Nephron progenitor cell (in vitro differentiated cells): Measurements from ENCODE around the gene TMEM217.

ENCODE experiments used
- DNase-seq: peaks from one replicate; pipeline ENCODE4 v3.0.0; 2021
- H3K27ac Mint-ChIP-seq: 2 replicates; pipeline ENCODE4 v1.8.0; 2021; ENCODE audit warnings: mild to moderate bottlenecking, moderate library complexity, mixed read lengths
- H3K27me3 Mint-ChIP-seq: 2 replicates; pipeline ENCODE4 v1.8.0; 2021; ENCODE audit warnings: mild to moderate bottlenecking, low read depth, mixed read lengths; ENCODE audit not compliant: poor library complexity
- H3K36me3 Mint-ChIP-seq: 2 replicates; pipeline ENCODE4 v1.8.0; 2021; ENCODE audit warnings: low read depth, mixed read lengths
- H3K4me1 Mint-ChIP-seq: 2 replicates; pipeline ENCODE4 v1.8.0; 2021; ENCODE audit warnings: mixed read lengths
- H3K4me3 Mint-ChIP-seq: 2 replicates; pipeline ENCODE4 v1.8.0; 2021; ENCODE audit warnings: mild to moderate bottlenecking, moderate library complexity, mixed read lengths
- H3K9me3 Mint-ChIP-seq: 2 replicates; pipeline ENCODE4 v1.8.0; 2021; ENCODE audit warnings: mild to moderate bottlenecking, moderate library complexity, mixed read lengths
- TF ChIP-seq, protein P1 (sequence below): fragments of 200-600 bp; sonication (generic); IDR thresholded peaks from 2 replicates; pipeline ENCODE4 v1.5.0; 2021; ENCODE audit warnings: antibody characterized with exemption

TMEM217 gene

DNA sequence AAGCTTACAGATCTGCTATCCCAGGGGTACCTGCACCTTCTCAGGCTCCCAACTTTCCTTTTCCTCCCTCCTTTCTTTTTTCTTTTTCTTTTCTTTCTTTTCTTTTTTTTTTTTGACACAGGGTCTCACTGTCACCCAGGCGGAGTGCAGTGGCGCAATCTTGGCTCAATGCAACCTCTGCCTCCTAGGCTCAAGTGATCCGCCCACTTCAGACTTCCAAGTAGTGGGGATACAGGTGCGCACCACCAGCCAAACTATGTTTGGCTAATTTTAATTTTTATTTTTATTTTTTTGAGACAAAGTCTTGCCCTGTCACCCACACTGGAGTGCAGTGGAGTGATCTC, 52.0 kb downstream of the TMEM217 start:
- peaks cover 23% of the 10 kb centered on the region for H3K4me1 Mint-ChIP-seq
- TF ChIP-seq, protein P1, sequence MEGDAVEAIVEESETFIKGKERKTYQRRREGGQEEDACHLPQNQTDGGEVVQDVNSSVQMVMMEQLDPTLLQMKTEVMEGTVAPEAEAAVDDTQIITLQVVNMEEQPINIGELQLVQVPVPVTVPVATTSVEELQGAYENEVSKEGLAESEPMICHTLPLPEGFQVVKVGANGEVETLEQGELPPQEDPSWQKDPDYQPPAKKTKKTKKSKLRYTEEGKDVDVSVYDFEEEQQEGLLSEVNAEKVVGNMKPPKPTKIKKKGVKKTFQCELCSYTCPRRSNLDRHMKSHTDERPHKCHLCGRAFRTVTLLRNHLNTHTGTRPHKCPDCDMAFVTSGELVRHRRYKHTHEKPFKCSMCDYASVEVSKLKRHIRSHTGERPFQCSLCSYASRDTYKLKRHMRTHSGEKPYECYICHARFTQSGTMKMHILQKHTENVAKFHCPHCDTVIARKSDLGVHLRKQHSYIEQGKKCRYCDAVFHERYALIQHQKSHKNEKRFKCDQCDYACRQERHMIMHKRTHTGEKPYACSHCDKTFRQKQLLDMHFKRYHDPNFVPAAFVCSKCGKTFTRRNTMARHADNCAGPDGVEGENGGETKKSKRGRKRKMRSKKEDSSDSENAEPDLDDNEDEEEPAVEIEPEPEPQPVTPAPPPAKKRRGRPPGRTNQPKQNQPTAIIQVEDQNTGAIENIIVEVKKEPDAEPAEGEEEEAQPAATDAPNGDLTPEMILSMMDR = no peak
- H3K27ac Mint-ChIP-seq = no peak overlapping the region
- no peak overlapping the region for H3K4me3 Mint-ChIP-seq
- H3K27me3 Mint-ChIP-seq = peaks cover 24% of the 10 kb centered on the region
- H3K36me3 Mint-ChIP-seq = no peaks in the 10 kb centered on the region
- DNase-seq = no peak
- no peaks in the 10 kb centered on the region for H3K9me3 Mint-ChIP-seq

DNA sequence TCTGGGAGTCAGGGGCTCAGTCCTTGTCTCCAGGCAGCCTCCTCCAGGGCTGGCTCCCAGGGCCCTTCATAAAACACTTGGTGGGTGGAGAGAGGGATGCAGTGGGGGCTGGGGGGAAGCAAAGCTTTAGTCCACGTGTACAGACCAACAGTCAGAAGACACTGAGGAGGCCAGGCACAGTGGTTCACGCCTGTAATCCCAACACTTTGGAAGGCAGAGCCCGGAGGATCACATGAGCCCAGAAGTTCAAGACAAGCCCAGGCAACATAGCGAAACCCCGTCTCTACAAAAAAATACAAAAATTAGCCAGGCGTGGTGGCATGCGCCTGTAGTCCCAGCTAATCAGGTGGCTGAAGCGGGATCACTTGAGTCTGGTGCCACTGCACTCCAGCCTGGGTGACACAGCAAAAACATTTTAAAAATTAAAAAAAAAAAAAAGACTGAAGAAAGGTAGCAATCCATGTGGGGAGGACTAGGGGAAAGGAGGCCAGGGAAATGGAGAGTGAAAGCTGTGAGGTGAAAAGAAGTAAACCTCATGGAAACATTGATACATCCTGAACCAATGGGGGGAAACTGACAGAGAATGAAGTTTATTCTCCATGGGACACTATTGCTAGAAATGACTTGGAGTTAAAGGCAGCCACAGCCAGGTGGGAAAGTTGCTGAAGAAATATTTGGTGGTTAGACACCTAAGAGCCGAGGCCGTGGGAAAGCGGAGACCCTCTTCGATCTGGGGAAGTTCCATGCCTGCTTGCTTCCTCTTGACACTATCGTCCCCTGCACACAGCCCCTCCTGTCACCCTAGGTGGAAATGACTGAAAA, 52.6 kb downstream of the TMEM217 start:
- Mint-ChIP-seq H3K27ac (no peak overlapping the region), H3K4me3 (no peak overlapping the region), H3K9me3 (no peaks in the 10 kb centered on the region), H3K4me1 (peaks cover 28% of the 10 kb centered on the region), H3K36me3 (no peaks in the 10 kb centered on the region), H3K27me3 (peaks cover 26% of the 10 kb centered on the region)
- no peak for DNase-seq
- TF ChIP-seq, protein P1 = no peak

DNA sequence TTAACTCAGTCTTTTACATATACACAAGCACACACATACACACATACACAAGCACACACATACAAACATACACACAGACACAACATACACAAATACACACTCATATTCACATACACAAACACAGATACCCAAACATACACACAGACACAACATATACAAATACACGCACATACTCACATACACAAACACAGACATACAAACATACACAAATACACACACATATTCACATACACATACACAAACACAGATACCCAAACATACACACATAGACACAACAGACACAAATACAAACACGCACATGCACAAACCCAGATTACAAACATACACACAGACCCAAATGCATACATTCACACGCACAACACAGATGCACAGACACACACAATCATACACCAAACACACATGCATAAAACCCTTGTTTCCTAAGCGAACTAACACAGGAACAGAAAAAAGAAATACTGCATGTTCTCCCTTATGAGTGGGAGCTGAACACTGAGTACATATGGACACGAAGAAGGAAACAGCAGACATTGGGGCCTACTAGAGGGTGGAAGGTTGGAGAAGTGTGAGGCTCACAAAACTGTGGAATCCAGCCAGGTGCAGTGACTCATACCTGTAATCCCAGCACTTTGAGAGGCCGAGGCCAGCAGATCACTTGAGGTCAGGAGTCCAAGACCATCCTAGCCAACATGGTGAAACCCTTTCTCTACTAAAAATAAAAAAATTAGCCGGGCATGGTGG, 53.8 kb downstream of the TMEM217 start:
- Mint-ChIP-seq H3K4me1 (peaks cover 20% of the 10 kb centered on the region), H3K27me3 (peaks cover 26% of the 10 kb centered on the region), H3K36me3 (no peaks in the 10 kb centered on the region), H3K27ac (no peak overlapping the region), H3K9me3 (no peaks in the 10 kb centered on the region), H3K4me3 (no peak overlapping the region)
- DNase-seq = no peak
- TF ChIP-seq, protein P1 = no peak

DNA sequence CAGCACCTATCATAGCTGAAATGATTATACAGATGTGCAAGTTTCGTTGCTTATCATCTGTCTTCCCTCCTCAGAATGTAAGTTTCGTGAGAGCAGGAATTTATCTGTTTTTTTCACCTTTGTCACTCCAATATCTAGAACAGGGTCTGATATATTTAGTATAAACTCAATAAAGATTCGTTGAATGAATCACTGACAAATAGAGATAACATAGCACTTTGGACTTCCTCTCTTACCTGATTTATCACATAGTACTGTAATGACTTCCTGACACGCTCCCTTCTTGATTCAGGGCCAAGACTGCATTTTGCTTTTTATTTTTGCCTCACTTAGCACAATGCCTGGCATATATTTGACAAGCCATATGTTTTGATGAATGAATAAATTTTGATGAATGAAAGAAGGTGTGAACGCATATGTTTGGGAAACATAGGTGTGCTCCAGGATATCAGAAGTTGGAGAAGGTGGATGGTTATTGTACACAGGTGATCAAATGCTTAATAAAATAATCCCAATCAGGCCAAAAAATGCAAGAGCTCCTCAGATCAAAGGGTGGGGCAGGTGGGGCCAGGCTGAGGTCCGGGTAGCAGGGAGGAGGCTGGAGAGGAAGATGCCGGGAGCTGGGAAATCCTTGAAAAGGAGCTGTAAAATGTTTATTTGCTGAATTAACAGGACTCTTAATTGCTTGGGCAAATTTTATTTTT, 55.0 kb downstream of the TMEM217 start:
- no peak for DNase-seq
- peaks cover under 1% of the 10 kb centered on the region for H3K9me3 Mint-ChIP-seq
- TF ChIP-seq, protein P1 = no peak
- H3K36me3 Mint-ChIP-seq = no peaks in the 10 kb centered on the region
- H3K27ac Mint-ChIP-seq = no peak overlapping the region
- H3K27me3 Mint-ChIP-seq = peaks cover 24% of the 10 kb centered on the region
- peaks cover 20% of the 10 kb centered on the region for H3K4me1 Mint-ChIP-seq
- no peak overlapping the region for H3K4me3 Mint-ChIP-seq

DNA sequence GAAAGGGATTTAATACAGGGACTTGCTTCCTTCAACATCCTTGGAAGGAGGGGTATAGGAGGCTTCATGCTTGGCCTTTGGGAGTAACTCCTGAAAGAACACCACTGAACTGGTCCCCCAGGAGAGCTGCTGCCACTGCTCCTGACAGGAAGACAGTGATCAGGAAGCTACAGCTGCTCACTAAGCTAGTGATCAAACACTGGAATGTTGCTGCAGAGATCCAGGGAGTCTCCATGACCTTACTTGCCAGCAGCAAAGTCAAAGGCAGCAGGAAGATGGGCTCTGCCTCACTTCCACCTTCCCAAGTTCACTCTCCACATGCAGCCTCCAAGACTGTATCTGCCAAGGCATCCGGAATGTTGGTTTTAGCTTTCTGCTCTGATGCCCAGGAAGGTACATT, 56.2 kb downstream of the TMEM217 start:
- H3K27me3 Mint-ChIP-seq = peaks cover 18% of the 10 kb centered on the region
- peaks cover 8% of the 10 kb centered on the region for H3K9me3 Mint-ChIP-seq
- no peak for DNase-seq
- H3K4me3 Mint-ChIP-seq = no peak overlapping the region
- H3K27ac Mint-ChIP-seq = no peak overlapping the region
- peaks cover 20% of the 10 kb centered on the region for H3K4me1 Mint-ChIP-seq
- H3K36me3 Mint-ChIP-seq = no peaks in the 10 kb centered on the region
- TF ChIP-seq, protein P1 = no peak
